GM12878 (cell line): ENCODE results near the gene EGR1. TPM values are rescaled to one million over a fixed set of nuclear protein-coding genes. Genes with fewer than 3 reads are reported as not detected.
A peak's percentile ranks its signal among the peaks of the same experiment; 100 is the strongest.

Experiments
- ATAC-seq: fragments of 200-7000 bp; cut with Tn5 transposase; 3 replicates; pipeline ENCODE4 v1.9.1; 2020; ENCODE audit warnings: mild to moderate bottlenecking, moderate library complexity
- BruUV-seq: library from RNA; stranded (reverse); fragments of 400-500 nt; replicated peaks from 2 replicates; lab custom pipeline; 2021; lab: Mats Ljungman, UMichigan
- CTCF ChIA-PET: fragments of 300-600 bp; sonication (Branson Sonifier 250); formaldehyde crosslinking; extraction: SDS; loops from one replicate; lab custom pipeline; 2021; ENCODE audit warnings: inconsistent platforms; lab: Yijun Ruan, JAX
- POLR2A ChIA-PET: fragments of 350-600 bp; formaldehyde crosslinking; extraction: SDS; loops from one replicate; lab custom pipeline; 2021; ENCODE audit warnings: inconsistent platforms; lab: Charles Lee
- RAD21 ChIA-PET: fragments of 300-600 bp; sonication (Branson Sonifier 250); formaldehyde crosslinking; loops from one replicate; lab custom pipeline; 2023; ENCODE audit warnings: antibody characterized with exemption; ENCODE audit not compliant: unreplicated experiment; lab: Charles Lee
- SMC1A ChIA-PET: fragments of 300-600 bp; sonication (Branson Sonifier 250); formaldehyde crosslinking; loops from one replicate; lab custom pipeline; 2023; ENCODE audit not compliant: unreplicated experiment, uncharacterized antibody; lab: Charles Lee
- DNase-seq: peaks from one replicate; pipeline ENCODE4 v3.0.0-alpha.2; 2011; ENCODE audit warnings: low read depth, low spot score
- FAIRE-seq: peaks from 3 replicates; lab custom pipeline; 2011; peaks lifted over from hg19 to GRCh38; lab: Jason Lieb, UNC
- H2AFZ ChIP-seq: 2 replicates; pipeline ENCODE4 v1.6.0; 2011; ENCODE audit warnings: low read depth, low read length, control low read depth; ENCODE audit not compliant: control insufficient read depth
- H3K27ac ChIP-seq: 2 replicates; pipeline ENCODE4 v1.5.1; 2011; ENCODE audit warnings: control low read depth; ENCODE audit not compliant: control insufficient read depth, insufficient read depth
- H3K27me3 ChIP-seq, 2 experiments: replicated peaks in 1 of 2; 2 replicates each; pipeline versions ENCODE4 v1.6.0 to v1.6.1; 2011; ENCODE audit warnings: low read length in 1 of 2; ENCODE audit not compliant: control insufficient read depth in 2 of 2, insufficient read depth in 2 of 2
- H3K36me3 ChIP-seq, 2 experiments: 2 replicates each; pipeline ENCODE4 v1.5.1; 2011; ENCODE audit warnings: low read length in 1 of 2; ENCODE audit not compliant: control insufficient read depth in 2 of 2, insufficient read depth in 2 of 2
- H3K4me1 ChIP-seq: 2 replicates; pipeline ENCODE4 v1.6.1; 2011; ENCODE audit warnings: mild to moderate bottlenecking, low read length, moderate library complexity, mixed read lengths; ENCODE audit not compliant: control insufficient read depth, insufficient read depth
- H3K4me2 ChIP-seq: 2 replicates; pipeline ENCODE4 v1.6.0; 2011; ENCODE audit warnings: control low read depth; ENCODE audit not compliant: control insufficient read depth, insufficient read depth
- H3K4me3 ChIP-seq: fragments of 200-600 bp; sonication (generic); 2 replicates; pipeline ENCODE4 v1.5.1; 2016
- H3K79me2 ChIP-seq: 2 replicates; pipeline ENCODE4 v1.6.0; 2011; ENCODE audit warnings: low read length; ENCODE audit not compliant: control insufficient read depth, insufficient read depth
- H3K9ac ChIP-seq: 2 replicates; pipeline ENCODE4 v1.8.0; 2011; ENCODE audit warnings: low read length, control low read depth, mixed read lengths; ENCODE audit not compliant: control insufficient read depth, insufficient read depth
- H3K9me3 ChIP-seq: replicated peaks from 3 replicates; pipeline ENCODE4 v1.5.1; 2011; ENCODE audit warnings: mild to moderate bottlenecking, low read length; ENCODE audit not compliant: control insufficient read depth, insufficient read depth
- H4K20me1 ChIP-seq: 2 replicates; pipeline ENCODE4 v1.6.0; 2011; ENCODE audit not compliant: control insufficient read depth, insufficient read depth
- CHD2 ChIP-seq: IDR thresholded peaks from 2 replicates; pipeline ENCODE4 v1.6.1; 2011; ENCODE audit warnings: low read depth, low read length, improper control_type of control experiment, borderline replicate concordance
- CREB1 ChIP-seq: IDR thresholded peaks from 2 replicates; pipeline ENCODE4 v1.6.1; 2012; ENCODE audit warnings: low read depth, mild to moderate bottlenecking, inconsistent platforms
- ESRRA ChIP-seq: IDR thresholded peaks from 2 replicates; pipeline ENCODE4 v1.6.1; 2012; ENCODE audit warnings: mild to moderate bottlenecking, low read length, improper control_type of control experiment
- GATAD2B ChIP-seq: fragments of 450-650 bp; conservative IDR thresholded peaks from 2 replicates; pipeline ENCODE4 v1.6.1; 2017; ENCODE audit warnings: low read depth, mild to moderate bottlenecking, moderate library complexity
- IKZF1 ChIP-seq: fragments of 450-650 bp; conservative IDR thresholded peaks from 2 replicates; pipeline ENCODE4 v1.6.1; 2017; ENCODE audit warnings: antibody characterized with exemption, mild to moderate bottlenecking
- POLR2A ChIP-seq: IDR thresholded peaks from 2 replicates; pipeline ENCODE4 v1.6.1; 2011; ENCODE audit warnings: low read depth, mild to moderate bottlenecking, low read length
- RB1 ChIP-seq: fragments of 450-650 bp; formaldehyde crosslinking; IDR thresholded peaks from 2 replicates; pipeline ENCODE4 v1.6.1; 2017; ENCODE audit warnings: mild to moderate bottlenecking, borderline replicate concordance
- RELA ChIP-seq: fragments of 450-650 bp; IDR thresholded peaks from 2 replicates; pipeline ENCODE4 v1.8.0; 2014; ENCODE audit warnings: borderline replicate concordance; ENCODE audit not compliant: partially characterized antibody
- SMARCA5 ChIP-seq: fragments of 450-650 bp; IDR thresholded peaks from 2 replicates; pipeline ENCODE4 v1.6.1; 2017; ENCODE audit warnings: mild to moderate bottlenecking
- SRF ChIP-seq, 2 experiments: IDR thresholded peaks; 2 replicates each; pipeline ENCODE4 v1.6.1; 2011; ENCODE audit warnings: low read depth in 2 of 2, low read length in 2 of 2, mild to moderate bottlenecking in 1 of 2, moderate library complexity in 1 of 2
- ZNF622 ChIP-seq: fragments of 450-650 bp; IDR thresholded peaks from 2 replicates; pipeline ENCODE4 v1.6.1; 2017; ENCODE audit warnings: mild to moderate bottlenecking, inconsistent platforms
- WGBS: methylation state at CpG from one replicate; pipeline ENCODE4 v1.1.6; 2016; ENCODE audit warnings: low lambda C conversion rate; ENCODE audit not compliant: insufficient replicate concordance, insufficient coverage; ENCODE audit errors: missing lambda C conversion rate; 5-methylcytosine and 5-hydroxymethylcytosine counted together
- in situ Hi-C: fragments of 300-500 bp; cut with MboI; formaldehyde crosslinking; loops from 9 replicates; pipeline ENCODE4 v1.14.3; 2018; ENCODE audit warnings: mixed read lengths
- intact Hi-C: fragments of 100-400 bp; cut with micrococcal nuclease; formaldehyde crosslinking; loops from one replicate; pipeline ENCODE4 v1.14.2; 2022; ENCODE audit not compliant: unreplicated experiment
- polyA plus RNA-seq, 11 experiments: library from polyadenylated mRNA; depleted of rRNA in 4 of 11; unstranded in 6 of 11; stranded (reverse) in 5 of 11; fragments of >200 nt; fragmentation: Nextera tagmentation in 4 of 11; fragmentation: Illumina TruSeq in 1 of 11; extraction: Ambion mirVana in 4 of 11; extraction: Trizol in 1 of 11; gene quantifications; 1 replicate in 1 of 11; 2 replicates in 10 of 11; pipeline versions ENCODE4 v1.2.1 to v1.2.3, GENCODE V29; 2011 to 2016; ENCODE audit warnings: inconsistent platforms in 2 of 11, missing spikeins in 2 of 11, low read depth in 1 of 11
- total RNA-seq, 4 experiments: library from RNA; depleted of rRNA in 3 of 4; stranded (reverse); fragments of >200 nt in 3 of 4; fragmentation: Illumina TruSeq in 1 of 4; extraction: Trizol in 1 of 4; gene quantifications; 2 replicates each; pipeline versions ENCODE4 v1.2.1 to v1.2.3, GENCODE V29; 2013 to 2021
- TF ChIP-seq, protein P1 (sequence below): fragments of 450-650 bp; IDR thresholded peaks from 2 replicates; pipeline ENCODE4 v1.6.1; 2014; ENCODE audit warnings: mild to moderate bottlenecking
- TF ChIP-seq, protein P2 (sequence below): fragments of 450-650 bp; IDR thresholded peaks from 2 replicates; pipeline ENCODE4 v1.6.1; 2017; ENCODE audit warnings: low read depth, mild to moderate bottlenecking, moderate library complexity
- TF ChIP-seq, protein P3 (sequence below): IDR thresholded peaks from 2 replicates; pipeline ENCODE4 v1.6.1; 2012; ENCODE audit warnings: low read depth, low read length, improper control_type of control experiment
- TF ChIP-seq, protein P4 (sequence below): IDR thresholded peaks from 2 replicates; pipeline ENCODE4 v1.6.1; 2012; ENCODE audit warnings: mild to moderate bottlenecking, low read depth, low read length

The EGR1 gene
- total and polyA plus RNA-seq, 10 of the 15 experiments (the other 5 are each of a cell fraction or from before 2014, with no cell fraction given) = 0.89 to 7.3 (median 2.5) TPM

DNA sequence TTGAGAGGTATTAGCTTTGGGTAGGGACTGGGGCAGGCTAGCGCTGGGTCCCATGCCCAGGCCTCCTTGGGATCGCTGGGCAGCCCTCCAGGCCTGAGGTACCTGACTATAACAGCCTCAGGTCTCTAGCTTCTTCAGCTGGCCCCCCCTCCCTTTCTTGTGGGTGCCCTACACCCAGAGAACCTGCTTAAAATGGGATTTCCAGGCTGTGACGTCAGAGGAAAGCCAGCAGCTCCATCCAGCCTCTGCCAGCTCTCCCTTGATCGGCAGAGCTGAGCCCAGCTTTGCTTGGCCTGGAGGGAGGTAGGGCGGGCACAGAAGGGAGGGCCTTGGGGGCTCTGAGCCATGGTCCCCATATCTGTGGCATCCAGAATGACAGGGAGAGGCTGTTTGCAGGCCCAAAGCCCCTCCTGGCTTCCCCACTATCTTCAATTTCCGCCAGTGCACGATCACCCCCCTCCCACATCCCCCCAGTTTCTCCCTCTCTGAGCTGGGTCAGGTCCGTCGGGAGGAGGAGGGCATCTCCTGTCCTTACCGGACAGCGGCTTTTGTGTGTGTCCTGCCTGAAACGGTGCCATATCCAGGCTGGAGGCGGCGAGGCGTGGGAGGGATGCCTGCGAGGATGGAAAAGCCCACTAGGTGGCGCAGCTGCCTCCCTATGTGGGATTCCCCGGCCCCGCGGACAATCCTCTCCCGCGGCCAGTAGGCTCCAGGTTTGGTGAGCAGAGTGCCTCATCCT, 15.6 kb upstream of the EGR1 start (continued):
- peak; percentile 53; the same call in 1 of the 2 replicates for TF ChIP-seq SMARCA5
- 0 out of 2 replicates have a peak, but pooled peaks have one; percentile 38 for TF ChIP-seq GATAD2B
- TF ChIP-seq, protein P1, sequence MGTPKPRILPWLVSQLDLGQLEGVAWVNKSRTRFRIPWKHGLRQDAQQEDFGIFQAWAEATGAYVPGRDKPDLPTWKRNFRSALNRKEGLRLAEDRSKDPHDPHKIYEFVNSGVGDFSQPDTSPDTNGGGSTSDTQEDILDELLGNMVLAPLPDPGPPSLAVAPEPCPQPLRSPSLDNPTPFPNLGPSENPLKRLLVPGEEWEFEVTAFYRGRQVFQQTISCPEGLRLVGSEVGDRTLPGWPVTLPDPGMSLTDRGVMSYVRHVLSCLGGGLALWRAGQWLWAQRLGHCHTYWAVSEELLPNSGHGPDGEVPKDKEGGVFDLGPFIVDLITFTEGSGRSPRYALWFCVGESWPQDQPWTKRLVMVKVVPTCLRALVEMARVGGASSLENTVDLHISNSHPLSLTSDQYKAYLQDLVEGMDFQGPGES = 0 out of 2 replicates have a peak, but pooled peaks have one; percentile 17
- TF ChIP-seq, protein P2, sequence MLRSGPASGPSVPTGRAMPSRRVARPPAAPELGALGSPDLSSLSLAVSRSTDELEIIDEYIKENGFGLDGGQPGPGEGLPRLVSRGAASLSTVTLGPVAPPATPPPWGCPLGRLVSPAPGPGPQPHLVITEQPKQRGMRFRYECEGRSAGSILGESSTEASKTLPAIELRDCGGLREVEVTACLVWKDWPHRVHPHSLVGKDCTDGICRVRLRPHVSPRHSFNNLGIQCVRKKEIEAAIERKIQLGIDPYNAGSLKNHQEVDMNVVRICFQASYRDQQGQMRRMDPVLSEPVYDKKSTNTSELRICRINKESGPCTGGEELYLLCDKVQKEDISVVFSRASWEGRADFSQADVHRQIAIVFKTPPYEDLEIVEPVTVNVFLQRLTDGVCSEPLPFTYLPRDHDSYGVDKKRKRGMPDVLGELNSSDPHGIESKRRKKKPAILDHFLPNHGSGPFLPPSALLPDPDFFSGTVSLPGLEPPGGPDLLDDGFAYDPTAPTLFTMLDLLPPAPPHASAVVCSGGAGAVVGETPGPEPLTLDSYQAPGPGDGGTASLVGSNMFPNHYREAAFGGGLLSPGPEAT = peak; percentile 34; the same call in 1 of the 2 replicates
- TF ChIP-seq SRF (IDR thresholded peaks at IDR 0.05; ENCODE audit: low read depth in 2 of 2, low read length in 2 of 2) = no peak
- no peak for TF ChIP-seq CREB1
- peak; percentile 64 for TF ChIP-seq IKZF1
- peak; percentile 32; the same call in 1 of the 2 replicates for TF ChIP-seq RB1
- TF ChIP-seq, all 136 proteins: peak for 20

DNA sequence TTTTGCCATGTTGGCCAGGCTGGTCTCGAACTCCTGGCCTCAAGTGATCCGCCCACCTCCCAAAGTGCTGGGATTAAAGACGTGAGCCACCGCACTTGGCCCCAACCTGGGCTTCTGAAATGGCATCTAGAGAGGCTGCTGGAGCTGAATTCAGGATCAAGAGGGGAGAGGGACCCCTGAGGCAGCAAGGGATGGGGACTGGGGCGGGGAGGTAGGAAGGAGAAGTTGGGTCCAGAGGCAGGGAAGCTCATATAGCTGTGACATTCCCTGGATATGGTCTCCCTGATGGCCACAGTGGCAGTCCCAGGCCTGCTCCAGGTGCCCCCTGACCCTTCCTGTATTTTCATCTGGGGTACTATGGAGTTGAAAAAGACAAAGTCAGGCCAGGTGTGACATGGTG, 14.3 kb upstream of the EGR1 start:
- in situ Hi-C loops (no loop called here), intact Hi-C loops (loop anchor here (1.0 kb wide), 2 partner anchors 52 to 271 kb away; no protein-coding TSS in a partner anchor)
- ChIA-PET POLR2A (interaction anchor here (0.6 to 1.6 kb wide), 2 partner anchors 11 to 13 kb away, joined by 3 to 4 read pairs; no protein-coding TSS in a partner anchor), SMC1A (interaction anchor here (1.1 to 5.4 kb wide), 2 partner anchors 48 to 53 kb away, joined by 3 to 58 read pairs; no protein-coding TSS in a partner anchor), RAD21 (interaction anchor here (5.8 kb wide), 1 partner anchor 53 kb away, joined by 56 read pairs; no protein-coding TSS in a partner anchor), CTCF (interaction anchor here (0.6 to 7.0 kb wide), 12 partner anchors 11 to 272 kb away, joined by 3 to 123 read pairs (median 6); partner anchors contain the start of genes EGR1 and KIF20A)
- no TSS peak for BruUV-seq
- ATAC-seq (no peak), DNase-seq (no peak), FAIRE-seq (no peak)
- Histone ChIP-seq H4K20me1 (no peaks in the 10 kb centered on the region), H3K79me2 (no peaks in the 10 kb centered on the region), H2AFZ (no peak overlapping the region), H3K36me3 (no peaks in the 10 kb centered on the region), H3K4me2 (no peak overlapping the region), H3K9me3 (no peaks in the 10 kb centered on the region), H3K27me3 (no peaks in the 10 kb centered on the region; a peak in 1 of 4 replicates), H3K4me3 (no peak overlapping the region), H3K9ac (no peak overlapping the region), H3K4me1 (peaks cover 4% of the 10 kb centered on the region; the same call in 1 of the 2 replicates), H3K27ac (no peak overlapping the region)
- WGBS = 67% methylated on average over 5 of the region's 5 CpGs
- TF ChIP-seq POLR2A = no peak
- TF ChIP-seq, protein P3, sequence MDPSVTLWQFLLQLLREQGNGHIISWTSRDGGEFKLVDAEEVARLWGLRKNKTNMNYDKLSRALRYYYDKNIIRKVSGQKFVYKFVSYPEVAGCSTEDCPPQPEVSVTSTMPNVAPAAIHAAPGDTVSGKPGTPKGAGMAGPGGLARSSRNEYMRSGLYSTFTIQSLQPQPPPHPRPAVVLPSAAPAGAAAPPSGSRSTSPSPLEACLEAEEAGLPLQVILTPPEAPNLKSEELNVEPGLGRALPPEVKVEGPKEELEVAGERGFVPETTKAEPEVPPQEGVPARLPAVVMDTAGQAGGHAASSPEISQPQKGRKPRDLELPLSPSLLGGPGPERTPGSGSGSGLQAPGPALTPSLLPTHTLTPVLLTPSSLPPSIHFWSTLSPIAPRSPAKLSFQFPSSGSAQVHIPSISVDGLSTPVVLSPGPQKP = no peak
- TF ChIP-seq, protein P4, sequence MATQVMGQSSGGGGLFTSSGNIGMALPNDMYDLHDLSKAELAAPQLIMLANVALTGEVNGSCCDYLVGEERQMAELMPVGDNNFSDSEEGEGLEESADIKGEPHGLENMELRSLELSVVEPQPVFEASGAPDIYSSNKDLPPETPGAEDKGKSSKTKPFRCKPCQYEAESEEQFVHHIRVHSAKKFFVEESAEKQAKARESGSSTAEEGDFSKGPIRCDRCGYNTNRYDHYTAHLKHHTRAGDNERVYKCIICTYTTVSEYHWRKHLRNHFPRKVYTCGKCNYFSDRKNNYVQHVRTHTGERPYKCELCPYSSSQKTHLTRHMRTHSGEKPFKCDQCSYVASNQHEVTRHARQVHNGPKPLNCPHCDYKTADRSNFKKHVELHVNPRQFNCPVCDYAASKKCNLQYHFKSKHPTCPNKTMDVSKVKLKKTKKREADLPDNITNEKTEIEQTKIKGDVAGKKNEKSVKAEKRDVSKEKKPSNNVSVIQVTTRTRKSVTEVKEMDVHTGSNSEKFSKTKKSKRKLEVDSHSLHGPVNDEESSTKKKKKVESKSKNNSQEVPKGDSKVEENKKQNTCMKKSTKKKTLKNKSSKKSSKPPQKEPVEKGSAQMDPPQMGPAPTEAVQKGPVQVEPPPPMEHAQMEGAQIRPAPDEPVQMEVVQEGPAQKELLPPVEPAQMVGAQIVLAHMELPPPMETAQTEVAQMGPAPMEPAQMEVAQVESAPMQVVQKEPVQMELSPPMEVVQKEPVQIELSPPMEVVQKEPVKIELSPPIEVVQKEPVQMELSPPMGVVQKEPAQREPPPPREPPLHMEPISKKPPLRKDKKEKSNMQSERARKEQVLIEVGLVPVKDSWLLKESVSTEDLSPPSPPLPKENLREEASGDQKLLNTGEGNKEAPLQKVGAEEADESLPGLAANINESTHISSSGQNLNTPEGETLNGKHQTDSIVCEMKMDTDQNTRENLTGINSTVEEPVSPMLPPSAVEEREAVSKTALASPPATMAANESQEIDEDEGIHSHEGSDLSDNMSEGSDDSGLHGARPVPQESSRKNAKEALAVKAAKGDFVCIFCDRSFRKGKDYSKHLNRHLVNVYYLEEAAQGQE = no peak
- no peak for TF ChIP-seq ESRRA
- no peak for TF ChIP-seq CHD2
- TF ChIP-seq ZNF622 = no peak
- no peak for TF ChIP-seq RELA
